ENCODE results near the gene ZNF169.

GRCh38 chr9:94210616-94211603, 48.2 kb upstream of the ZNF169 start:
- TF ChIP-seq CTCF (IDR thresholded peaks at IDR 0.05; ENCODE audit: insufficient read depth, low read length, poor library complexity, severe bottlenecking) (no peak), EZH2phosphoT487 (conservative IDR thresholded peaks at IDR 0.05; ENCODE audit: low read length) (no peak)

Measured in SU-DHL-6 (cell line).